ENCODE data around the gene PLEKHA5. TPM values are rescaled to one million over a fixed set of nuclear protein-coding genes. Genes with fewer than 3 reads are reported as not detected.
"Not testable (repeated sequence)": the region's sequence is repeated elsewhere in the genome, so short reads cannot be mapped to it uniquely, and the experiment has no call there.

PLEKHA5 gene
- total RNA-seq, 1 donor from 2014 or later, result 15.8 TPM

GRCh38 chr12:19398376-19399363 lies 269.1 kb downstream of the PLEKHA5 start:
- DNase-seq (ENCODE audit: low spot score) (no peak), ATAC-seq (no peak)

GRCh38 chr12:19400649-19401285 lies 271.2 kb downstream of the PLEKHA5 start:
- ATAC-seq; DNase-seq (ENCODE audit: low spot score): not testable (repeated sequence)

- DNase-seq (ENCODE audit: low spot score) (no peak), ATAC-seq (no peak)
Measured at GRCh38 chr12:19402211-19402610, 272.7 kb downstream of the PLEKHA5 start.

- no peak for DNase-seq (ENCODE audit: low spot score)
- peak; percentile 36 for ATAC-seq
Measured at GRCh38 chr12:19402743-19403431, 273.4 kb downstream of the PLEKHA5 start.

- no peak for DNase-seq (ENCODE audit: low spot score)
- ATAC-seq, result no peak
Measured at GRCh38 chr12:19404242-19404880, 274.8 kb downstream of the PLEKHA5 start.

- DNase-seq (ENCODE audit: low spot score) (no peak), ATAC-seq (no peak)
Measured at GRCh38 chr12:19409376-19409775, 279.8 kb downstream of the PLEKHA5 start.

- DNase-seq (ENCODE audit: low spot score), result no peak
- no peak for ATAC-seq
Measured at GRCh38 chr12:19410211-19410610, 280.7 kb downstream of the PLEKHA5 start.

GRCh38 chr12:19410629-19411185 lies 281.2 kb downstream of the PLEKHA5 start:
- no peak for DNase-seq (ENCODE audit: low spot score)
- ATAC-seq, result no peak

GRCh38 chr12:19411234-19412204 lies 282.0 kb downstream of the PLEKHA5 start:
- ATAC-seq (no peak), DNase-seq (ENCODE audit: low spot score) (no peak)

GRCh38 chr12:19412844-19413243 lies 283.3 kb downstream of the PLEKHA5 start:
- ATAC-seq, result no peak
- no peak for DNase-seq (ENCODE audit: low spot score)

GRCh38 chr12:19413582-19413981 lies 284.0 kb downstream of the PLEKHA5 start:
- DNase-seq (ENCODE audit: low spot score); ATAC-seq: not testable (repeated sequence)

- DNase-seq (ENCODE audit: low spot score), result no peak
- no peak for ATAC-seq
Measured at GRCh38 chr12:19415563-19415962, 286.0 kb downstream of the PLEKHA5 start.

GRCh38 chr12:19419086-19419485 lies 289.6 kb downstream of the PLEKHA5 start:
- ATAC-seq, result no peak
- no peak for DNase-seq (ENCODE audit: low spot score)

- DNase-seq (ENCODE audit: low spot score), result peak; percentile 21
- ATAC-seq, result no peak
Measured at GRCh38 chr12:19421503-19422282, 292.2 kb downstream of the PLEKHA5 start.

- ATAC-seq, result no peak
Measured at GRCh38 chr12:19423166-19423930, 293.8 kb downstream of the PLEKHA5 start.

More at GRCh38 chr12:19423166-19423930, 293.8 kb downstream of the PLEKHA5 start:
- DNase-seq (ENCODE audit: low spot score), result no peak

Data from left lobe of liver (tissue), 2 donors.